HG02885 (cell line): ENCODE data around the gene CRELD2.
"Not testable (repeated sequence)": the region's sequence is repeated elsewhere in the genome, so short reads cannot be mapped to it uniquely, and the experiment has no call there.

Experiments used
- ATAC-seq: cut with Tn5 transposase; IDR thresholded peaks from one replicate; pipeline ENCODE4 v1.9.1; 2021; ENCODE audit warnings: mild to moderate bottlenecking; ENCODE audit not compliant: unreplicated experiment, poor library complexity

CRELD2 gene

DNA sequence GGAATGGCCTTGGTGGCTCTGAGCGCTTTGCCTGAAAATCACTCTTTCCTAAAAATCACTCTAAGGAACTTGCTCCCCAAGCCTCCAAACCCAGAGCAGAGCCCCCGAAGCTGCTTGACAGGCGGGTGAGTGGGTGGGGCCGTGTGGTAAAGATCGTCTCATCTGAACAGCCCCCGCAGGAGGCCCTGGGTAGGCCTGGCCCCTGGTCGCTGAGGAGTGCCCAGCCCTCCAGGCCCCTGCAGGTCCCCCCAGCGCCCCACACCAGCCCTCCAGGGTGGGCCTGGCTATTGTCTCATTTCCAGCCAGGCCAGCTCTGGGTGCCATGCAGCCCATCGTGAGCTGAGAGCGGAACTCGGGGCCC is 25.0 kb downstream of the CRELD2 start:
- no peak for ATAC-seq

DNA sequence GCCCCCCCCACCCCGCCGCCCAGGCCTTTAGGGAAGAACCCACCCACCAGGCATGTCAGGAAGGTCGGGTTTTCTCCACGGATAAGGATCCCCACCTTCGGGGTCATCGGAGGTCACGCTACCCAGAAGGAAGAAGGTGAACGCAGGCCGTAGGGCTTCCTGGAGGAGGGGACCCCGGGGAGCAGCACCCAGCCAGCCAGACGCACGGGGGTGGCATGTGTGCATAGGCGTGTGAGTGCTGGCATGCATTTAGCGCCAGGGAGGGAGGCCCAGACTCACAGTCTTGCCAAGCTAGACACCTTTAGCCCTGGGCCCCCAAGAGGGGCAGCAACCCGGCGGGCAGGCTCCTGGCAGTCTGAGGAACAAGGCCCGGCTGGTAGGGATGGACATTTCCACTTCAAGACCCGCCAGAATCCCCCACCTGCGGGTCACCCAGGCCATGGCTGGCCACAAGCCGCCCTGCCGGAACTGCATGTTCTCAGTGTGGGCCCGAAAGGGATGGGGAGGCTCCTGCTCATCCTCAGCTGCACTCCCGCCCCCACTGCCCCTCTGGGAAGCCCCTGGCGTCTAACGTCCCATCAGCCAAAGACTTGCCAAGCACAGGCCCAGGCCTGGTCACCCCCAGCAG is 25.5 kb downstream of the CRELD2 start:
- ATAC-seq = no peak

DNA sequence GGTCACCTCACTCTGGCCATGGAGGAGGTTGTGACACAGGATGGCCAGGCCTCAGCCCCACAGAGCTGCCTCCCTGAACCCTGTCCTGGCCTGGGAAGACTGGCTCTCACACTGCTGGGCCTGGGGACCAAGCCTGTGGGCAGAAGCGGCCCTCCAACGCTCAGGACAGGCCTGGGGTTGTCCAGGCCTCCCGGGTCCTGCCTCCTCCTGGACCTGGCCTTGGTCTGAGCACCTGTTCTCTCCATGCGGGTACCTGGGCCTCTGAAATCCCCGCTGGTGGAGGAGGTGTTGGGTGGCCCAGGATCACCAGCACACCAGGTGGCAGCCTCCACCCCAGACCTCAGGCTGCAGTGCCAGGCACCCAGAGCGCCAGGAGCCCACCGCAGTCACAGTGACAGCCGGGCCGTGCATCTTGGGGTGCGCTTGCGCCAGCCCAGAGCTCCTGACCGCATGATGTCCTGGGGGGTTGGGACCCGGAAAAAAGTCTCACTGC is 26.0 kb downstream of the CRELD2 start:
- ATAC-seq = no peak

DNA sequence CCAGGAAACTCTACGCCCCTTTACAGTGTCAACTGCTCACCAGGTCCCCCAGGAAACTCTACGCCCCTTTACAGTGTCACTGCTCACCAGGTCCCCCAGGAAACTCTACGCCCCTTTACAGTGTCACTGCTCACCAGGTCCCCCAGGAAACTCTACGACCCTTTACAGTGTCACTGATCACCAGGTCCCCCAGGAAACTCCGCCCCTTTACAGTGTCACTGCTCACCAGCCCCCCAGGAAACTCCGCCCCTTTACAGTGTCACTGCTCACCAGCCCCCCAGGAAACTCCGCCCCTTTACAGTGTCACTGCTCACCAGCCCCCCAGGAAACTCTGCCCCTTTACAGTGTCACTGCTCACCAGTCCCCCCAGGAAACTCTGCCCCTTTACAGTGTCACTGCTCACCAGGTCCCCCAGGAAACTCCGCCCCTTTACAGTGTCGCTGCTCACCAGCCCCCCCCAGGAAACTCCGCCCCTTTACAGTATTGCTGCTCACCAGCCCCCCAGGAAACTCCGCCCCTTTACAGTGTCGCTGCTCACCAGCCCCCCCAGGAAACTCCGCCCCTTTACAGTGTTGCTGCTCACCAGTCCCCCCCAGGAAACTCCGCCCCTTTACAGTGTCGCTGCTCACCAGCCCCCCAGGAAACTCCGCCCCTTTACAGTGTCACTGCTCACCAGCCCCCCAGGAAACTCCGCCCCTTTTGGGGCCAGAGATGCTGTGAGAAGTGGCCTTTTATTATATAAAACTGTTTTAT is 26.8 kb downstream of the CRELD2 start:
- not testable (repeated sequence) for ATAC-seq

DNA sequence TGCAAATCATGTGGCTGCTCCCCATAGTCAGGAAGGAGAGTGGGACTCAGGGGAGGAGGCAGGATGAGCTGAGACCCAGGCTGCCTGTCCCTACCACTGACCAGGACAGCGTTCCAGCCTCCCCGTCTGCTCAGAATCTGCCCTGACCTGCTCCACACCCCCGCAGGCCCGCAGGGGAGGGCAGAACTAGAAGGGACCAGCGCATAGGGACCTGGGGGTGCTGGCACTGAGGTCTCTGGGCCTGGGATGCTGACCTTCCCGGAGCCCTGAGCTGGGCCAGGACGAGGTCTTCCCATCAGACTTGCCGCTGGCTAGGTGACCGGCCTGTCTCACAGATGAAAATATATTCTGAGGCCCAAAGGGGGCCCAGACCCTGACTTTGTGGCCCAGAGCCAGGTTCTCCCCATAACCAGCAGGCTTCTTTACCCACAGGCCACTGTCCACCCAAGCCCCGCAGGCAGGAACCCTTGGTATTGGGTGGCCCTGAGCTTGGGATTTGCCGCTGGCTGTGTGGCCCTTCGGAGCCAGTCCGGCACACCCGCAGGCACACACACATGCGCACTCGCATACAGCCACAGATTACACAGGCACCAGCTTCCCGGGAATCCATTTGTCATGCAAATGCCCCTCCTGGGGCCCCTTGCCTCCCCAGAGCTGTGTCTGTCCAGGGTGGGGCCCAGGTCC is 28.3 kb downstream of the CRELD2 start:
- no peak for ATAC-seq

DNA sequence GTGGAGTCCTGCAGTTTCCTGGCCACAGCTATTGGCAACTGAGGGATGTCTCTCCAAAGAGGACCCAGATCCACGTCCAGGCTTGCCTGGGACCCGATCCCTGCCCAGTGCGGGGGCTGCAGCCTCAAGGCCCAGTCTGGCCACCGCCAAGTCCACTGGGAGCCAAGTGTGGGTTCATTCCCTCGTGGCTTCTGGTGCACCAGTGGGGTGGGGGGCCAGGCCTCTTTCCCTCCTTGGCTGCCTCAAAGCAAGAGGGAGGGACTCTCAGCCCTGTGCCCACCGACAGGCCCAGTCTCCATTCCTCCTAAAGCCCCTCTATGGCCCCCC is 28.8 kb downstream of the CRELD2 start:
- ATAC-seq = no peak

DNA sequence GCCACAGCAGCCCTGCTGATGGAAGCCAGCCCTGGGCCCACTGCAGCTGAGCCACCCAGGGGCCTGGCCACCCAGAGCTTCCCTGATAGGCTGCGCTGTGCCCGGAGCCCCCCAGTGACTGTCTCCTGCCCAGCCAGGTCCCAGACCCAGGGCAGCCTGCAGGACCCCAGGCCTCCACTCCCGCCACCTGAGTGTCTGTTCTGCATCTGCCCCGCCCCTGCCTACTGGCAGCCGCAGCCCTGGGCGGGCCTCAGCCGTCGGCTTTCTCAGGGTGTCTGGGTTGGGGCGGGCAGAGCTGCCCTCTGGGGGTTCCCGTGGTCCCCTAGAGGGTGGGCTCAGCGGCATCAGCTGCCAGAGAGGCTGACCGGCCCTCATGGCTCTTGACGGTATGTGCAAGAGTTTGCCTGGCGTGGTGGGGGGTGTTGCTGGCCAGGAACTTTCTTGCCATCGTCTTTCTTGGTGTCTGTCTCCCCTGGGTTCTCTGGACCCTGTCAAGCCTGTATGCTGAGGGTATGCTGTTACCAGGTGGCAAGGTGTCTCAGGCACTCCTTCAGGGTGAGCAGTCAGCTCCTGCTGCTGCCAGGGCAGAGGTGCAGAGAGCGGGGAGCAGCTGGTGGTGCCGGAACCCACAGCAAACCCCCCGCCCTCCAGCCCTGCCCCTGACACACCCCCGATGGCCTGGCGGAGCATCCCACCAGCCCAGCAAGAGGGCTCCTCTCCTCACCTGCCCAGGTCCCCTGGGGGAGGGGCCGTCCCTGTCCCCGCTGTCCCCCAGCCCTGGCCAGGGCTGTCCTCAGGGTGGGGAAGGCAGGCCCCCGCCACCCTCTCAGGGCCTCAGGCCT is 29.9 kb downstream of the CRELD2 start:
- no peak for ATAC-seq

DNA sequence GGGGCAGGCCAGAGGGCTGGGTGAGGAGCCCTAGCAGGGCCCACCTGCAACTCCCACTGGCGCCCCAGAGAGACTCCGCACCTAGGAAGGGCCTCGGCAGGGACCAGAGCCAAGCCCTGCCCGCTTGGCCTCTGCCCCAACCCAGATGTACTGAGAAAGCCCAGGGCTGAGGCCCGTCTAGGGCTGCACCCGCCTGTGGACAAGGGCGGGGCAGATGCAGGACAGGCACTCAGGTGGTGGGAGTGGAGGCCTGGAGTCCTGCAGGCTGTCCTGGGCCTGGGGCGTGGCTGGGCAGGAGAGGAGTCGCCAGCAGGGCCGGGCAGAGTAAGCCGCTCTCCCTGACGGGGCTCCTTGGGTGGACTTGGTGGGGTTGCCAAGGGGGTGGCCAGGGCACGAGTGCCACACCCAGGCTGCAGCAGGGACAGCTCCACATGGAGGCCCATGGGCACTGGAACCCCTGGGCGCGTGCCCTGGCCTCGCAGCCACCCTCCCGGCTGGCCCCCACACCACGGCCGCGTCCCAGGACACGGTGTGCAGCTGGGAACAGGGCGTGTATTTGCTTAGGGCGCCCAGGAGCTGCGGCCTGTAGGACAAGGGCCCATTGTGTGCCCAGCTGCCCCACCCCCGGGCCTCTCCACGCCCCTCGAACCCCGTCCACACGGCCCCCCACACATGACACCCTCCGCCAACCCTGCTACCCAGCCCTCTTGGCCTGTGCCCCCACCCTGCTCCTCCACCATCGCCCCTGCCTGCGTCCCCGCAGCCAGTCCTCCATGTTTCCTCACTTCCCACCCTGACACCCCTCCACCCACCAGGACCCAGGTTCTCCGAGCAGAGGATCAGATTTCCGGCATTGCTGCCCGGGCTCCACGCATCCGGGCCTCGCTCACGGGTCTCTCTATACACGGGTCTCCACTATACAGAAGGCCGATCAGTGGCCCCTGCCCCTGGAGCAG is 30.8 kb downstream of the CRELD2 start:
- ATAC-seq = no peak

DNA sequence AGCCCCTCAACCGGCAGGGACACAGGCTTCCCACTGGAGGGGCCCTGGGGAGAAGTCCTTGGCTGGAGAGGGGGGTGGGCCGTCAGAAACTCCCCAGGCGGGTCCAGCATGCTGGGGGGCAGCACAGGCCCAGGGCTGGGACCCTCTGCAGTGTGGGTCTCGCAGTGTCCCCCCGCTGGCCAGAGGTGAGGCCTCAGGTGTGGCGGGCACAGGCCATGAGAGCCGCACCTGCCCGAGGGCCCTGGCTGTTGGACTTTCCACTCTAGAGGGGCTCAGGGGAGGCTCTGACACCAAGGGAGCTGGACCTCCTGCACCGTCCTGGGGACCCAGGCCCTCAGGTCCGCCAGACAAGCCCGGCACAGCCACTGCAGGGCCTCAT is 31.5 kb downstream of the CRELD2 start:
- no peak for ATAC-seq

DNA sequence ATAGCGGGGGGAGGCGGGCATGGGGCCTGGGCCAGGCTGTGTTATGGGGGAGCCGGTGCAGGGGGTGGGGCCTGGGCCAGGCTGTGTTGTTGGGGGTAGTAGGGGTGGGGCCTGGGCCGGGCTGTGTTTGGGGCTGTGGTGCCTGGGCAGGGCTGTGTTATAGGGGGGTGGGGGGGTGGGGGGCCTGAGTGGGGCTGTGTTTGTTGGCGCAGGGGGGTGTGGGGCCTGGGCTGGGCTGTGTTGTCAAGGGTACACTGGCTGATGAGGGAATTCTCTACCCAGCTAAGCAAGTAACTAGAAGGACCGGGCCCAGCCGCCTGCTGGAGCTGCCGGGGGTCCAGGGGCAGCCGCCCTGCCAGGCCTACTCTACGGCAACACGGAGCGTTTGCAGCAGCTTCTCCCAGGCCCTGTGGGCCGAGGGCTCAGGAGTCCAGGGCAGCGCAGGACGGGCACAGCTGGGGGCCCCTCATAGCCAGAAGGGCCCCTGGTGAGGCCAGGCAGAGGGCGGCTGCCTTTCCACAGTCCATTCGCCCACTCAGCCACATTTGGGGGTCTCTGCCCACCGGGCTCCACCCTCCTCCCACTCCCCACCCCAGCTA is 32.1 kb downstream of the CRELD2 start:
- no peak for ATAC-seq

DNA sequence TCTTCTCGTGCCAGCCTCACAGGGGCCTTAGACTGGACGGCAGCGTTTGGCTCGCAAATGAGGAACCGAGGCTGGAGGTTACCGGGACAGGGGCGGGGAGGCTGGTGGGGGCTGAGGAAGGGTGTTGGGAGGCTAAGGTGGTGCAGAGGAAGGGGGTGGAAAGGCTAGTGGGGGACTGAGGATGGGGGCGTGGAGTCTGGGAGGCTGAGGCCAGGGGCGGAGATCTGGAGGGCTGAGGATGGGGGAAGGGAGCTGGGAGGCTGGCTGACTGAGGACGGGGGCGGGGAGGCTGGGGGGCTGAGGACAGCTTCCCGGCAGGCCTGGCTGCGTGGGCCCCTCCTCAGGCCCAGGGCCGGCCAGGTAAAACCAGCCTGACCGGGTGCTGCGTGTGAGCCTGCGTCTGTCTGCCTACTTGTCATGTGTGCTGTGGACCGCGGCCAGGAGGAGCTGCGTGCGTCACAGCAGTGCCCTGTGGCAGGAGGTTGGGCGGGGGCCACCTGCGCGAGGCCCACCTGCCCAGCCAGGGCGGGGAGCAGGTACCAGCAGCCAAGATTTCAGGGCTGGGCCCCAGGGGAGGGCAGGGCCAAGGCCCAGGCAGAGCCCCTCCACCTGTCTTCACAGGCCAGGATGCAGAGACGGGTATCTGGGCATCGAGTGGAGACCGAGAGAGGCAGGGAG is 32.7 kb downstream of the CRELD2 start:
- ATAC-seq = no peak

DNA sequence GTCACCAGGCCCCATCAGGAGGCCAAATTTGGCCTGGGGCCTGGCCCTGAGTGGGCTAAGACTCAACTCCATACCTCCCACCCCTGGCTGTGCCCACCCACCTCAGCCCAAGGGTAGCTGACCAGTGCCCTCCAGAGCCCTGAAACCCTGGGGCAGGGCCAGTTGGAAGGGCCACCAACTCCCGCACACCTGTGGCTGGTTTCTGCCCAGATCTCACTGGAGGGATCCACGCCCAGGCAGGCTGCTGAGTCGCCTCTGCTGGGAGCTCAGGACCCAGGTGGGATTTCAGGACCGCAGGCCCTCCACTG is 33.2 kb downstream of the CRELD2 start:
- ATAC-seq = no peak

DNA sequence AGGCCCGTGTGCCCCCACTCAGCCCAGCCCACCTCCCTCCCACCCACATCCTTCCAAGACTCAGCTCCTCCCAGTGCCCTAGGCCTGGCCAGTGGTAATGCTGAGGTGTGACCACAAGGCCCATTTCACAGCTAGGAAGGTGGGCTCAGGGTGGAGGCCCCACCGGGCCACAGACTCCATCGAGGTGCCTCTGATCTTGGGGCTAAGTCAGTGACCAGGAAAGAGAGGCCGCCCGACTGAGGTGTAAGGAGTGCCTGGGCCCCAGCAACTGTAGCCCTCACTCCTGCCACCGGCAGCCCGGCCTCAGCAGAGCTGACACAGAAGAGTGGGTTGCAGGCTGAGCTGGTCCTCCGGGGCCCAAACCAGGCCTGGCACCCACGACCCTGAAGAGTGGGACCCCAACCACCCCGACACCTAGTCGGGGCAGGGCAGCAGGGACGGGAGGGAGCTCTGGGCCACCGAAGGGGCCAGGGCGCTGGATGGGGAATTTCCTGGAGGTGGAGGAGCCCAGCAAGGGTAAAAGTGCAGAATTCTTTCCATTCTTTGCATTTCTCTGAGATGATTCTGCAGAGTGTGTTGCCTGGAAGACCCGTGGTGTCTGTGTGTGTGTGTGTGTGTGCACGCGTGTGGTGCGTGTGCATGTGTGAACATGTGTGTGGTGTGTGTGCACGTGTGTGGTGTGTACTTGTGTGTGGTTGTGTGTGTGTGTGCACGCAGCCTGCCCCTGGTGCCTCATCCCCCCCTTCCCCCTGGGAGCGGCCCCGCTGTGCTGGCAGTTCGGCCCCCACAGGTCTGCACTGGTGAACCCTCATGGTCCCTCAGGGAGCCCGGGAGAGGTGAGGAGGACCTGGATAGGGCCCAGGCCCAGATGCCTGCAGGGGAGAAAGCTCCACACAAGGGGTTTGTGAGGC is 33.8 kb downstream of the CRELD2 start:
- no peak for ATAC-seq

DNA sequence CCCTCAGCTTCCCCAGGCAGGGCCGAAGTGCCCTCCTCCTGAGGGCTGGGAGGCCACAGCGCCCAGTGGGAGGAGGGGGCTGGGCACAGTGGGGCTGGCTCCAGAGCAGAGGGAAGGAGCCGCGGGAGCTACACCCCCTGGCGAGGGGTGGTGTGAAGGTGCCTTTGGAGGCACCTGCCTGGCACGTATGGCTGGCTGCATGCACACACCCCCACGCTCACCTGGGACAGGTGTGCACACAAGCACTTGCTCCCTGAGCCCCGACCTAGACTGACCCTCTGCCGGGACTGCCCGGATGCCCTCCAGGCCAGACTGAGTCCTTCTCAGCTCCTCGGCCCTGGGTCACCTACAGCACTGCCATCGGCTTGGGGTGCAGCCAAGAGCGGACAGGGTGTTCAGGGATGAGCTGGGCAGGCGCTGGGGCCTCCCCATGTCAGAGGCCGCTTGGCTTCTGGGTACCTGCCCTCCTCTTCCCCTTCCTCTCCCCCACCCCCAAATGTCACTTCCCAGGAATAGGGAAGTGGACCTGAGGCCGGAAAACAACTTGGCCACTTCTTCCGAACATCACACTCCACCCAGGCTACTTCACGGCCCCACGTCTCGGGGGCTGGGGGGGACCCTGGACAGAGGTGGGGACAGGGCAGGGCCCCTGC is 34.7 kb downstream of the CRELD2 start:
- ATAC-seq = no peak

DNA sequence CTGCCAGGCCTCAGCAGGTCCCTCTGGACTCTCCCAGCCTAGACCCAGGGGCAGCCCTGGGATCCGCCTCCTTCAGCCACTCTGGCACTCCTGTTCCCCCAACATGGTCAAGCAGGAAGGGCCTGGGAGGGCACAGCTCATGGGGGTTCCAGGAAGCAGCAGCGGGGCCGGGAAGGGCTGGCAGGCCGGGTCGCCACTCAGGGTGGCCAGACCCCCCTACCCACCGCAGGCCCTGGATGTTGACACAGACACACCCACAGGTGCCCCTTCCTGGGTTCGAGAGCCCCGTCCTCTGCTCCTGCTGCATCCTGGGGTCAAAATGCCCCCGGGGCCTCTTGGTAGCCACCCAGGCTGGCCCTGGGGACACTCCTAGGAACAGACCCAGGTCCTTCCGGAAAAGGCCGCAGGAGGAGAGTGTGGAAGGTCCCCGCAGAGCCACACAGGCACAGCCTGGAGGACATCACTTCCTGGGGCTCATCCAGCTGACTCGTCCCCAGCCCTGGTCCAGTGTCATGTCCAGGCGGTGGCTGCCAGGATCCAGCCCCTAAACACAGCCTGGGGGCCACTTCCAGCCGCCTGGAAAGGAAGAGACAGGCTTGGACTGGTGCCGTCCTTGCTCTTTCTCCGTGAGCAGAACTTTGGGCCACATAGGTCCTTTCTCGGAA is 35.4 kb downstream of the CRELD2 start:
- ATAC-seq = no peak

DNA sequence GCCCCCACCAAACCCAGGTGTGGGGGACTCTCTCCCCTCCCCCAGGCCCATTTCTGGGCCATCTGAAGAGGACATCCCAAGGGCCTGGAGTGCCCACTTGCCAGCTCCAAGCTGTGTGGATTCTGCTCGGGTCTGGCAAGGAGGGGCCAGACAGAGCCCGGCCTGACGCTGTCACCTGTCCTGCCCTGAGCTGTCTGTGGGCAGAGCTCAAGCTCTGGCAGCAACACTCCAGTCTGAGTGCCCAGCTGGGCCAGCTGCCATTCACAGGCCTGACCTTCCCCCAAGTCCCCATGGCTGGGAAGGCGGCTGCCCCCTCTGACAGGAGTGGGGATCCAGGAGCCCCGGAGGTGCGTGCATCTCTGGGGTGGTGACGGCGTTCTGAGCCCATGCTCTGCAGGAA is 35.9 kb downstream of the CRELD2 start:
- no peak for ATAC-seq

DNA sequence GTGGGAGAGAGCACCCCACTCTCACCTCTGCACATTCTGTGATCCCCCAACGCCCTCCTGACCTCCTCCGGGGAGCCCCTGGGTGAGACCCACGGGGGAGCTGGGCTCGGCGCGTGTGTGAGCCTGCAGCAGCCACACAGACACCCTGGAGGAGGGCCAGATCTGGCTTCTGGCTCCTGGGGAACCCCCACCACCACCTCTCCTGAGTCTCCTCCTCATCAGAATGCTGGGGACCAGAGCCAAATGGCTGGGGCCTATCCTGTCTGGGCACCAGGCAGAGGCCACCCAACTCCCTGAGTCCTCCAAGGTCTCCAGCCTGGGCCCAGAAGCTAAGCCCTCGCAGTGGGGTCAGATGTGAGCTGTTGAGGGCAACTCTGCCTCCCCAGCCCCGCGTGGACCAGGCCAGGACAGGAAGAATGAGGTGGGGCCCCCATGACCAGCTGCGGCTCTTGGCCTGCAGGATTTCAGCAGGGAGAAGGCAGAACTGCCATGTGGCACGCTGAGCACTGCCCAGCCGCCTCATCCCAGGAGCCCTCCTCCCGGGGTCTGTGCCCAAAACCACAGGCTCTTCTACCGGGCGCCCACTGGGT is 36.7 kb downstream of the CRELD2 start:
- ATAC-seq = no peak
